ENCODE results near the gene ADGB. TPM values are rescaled to one million over a fixed set of nuclear protein-coding genes. Genes with fewer than 3 reads are reported as not detected.

Gene ADGB
- polyA plus RNA-seq, 2 of the 4 experiments (the other 2 are of a cell fraction): not detected

DNA sequence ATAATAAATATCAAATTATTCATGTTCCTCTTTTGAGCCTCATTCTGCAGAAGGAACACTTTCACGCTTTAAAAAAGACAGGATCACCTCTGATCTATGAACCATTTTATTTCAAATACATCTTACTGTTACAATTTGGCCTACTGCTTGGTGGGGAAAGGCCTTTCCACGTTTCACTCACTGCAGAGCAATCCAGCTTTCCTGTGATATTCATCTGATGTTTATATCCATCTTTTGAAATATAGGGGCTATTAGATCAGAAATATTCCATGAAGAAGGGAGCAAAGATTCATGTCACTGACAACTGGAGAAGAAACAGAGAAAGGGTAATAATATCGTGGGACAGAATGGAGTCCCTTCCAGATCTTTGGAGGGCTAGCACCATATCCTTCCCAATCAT is 262.9 kb downstream of the ADGB start:
- DNase-seq (ENCODE audit: low read depth in 1 of 2, low spot score in 1 of 2) (no peak), FAIRE-seq (no peak), ATAC-seq (no peak)
- H3K9me3 ChIP-seq: no peaks in the 10 kb centered on the region
- CTCF ChIA-PET: interaction anchor here (0.6 to 1.0 kb wide), 2 partner anchors 28 to 1319 kb away, joined by 3 read pairs; no protein-coding TSS in a partner anchor
- H3K4me1 ChIP-seq: peaks cover 6% of the 10 kb centered on the region
- POLR2A ChIA-PET: no interaction called here
- H3K27ac ChIP-seq: no peak overlapping the region
- no peak overlapping the region for H3K4me2 ChIP-seq
- WGBS (ENCODE audit: missing lambda C conversion rate): 50% methylated on average over 3 of the region's 3 CpGs
- H3K4me3 ChIP-seq: no peak overlapping the region
- TF ChIP-seq MAZ (IDR thresholded peaks at IDR 0.05; ENCODE audit: borderline replicate concordance, low read depth, low read length): no peak
- TF ChIP-seq RAD21 (conservative IDR thresholded peaks at IDR 0.05 in 1 of 2, IDR thresholded peaks at IDR 0.05 in 1 of 2): no peak
- no peak for TF ChIP-seq ZFP36 (IDR thresholded peaks at IDR 0.05; ENCODE audit: borderline replicate concordance, partially characterized antibody)
- TF ChIP-seq HEYL (CRISPR knock-in tag; IDR thresholded peaks at IDR 0.05): no peak
- no peak for TF ChIP-seq CEBPB (IDR thresholded peaks at IDR 0.05)
- TF ChIP-seq NFE2L2 (conservative IDR thresholded peaks at IDR 0.05; ENCODE audit: low read length): no peak
- no peak for TF ChIP-seq REST (IDR thresholded peaks at IDR 0.05)
- TF ChIP-seq EHF (CRISPR knock-in tag; IDR thresholded peaks at IDR 0.05): no peak
- TF ChIP-seq HDAC2 (IDR thresholded peaks at IDR 0.05): no peak
- TF ChIP-seq NPAS2 (CRISPR knock-in tag; IDR thresholded peaks at IDR 0.05; ENCODE audit: borderline replicate concordance): no peak
- no peak for TF ChIP-seq KDM1A (IDR thresholded peaks at IDR 0.05; ENCODE audit: low read depth)
- no peak for TF ChIP-seq EP300 (IDR thresholded peaks at IDR 0.05)
- TF ChIP-seq, protein P1, sequence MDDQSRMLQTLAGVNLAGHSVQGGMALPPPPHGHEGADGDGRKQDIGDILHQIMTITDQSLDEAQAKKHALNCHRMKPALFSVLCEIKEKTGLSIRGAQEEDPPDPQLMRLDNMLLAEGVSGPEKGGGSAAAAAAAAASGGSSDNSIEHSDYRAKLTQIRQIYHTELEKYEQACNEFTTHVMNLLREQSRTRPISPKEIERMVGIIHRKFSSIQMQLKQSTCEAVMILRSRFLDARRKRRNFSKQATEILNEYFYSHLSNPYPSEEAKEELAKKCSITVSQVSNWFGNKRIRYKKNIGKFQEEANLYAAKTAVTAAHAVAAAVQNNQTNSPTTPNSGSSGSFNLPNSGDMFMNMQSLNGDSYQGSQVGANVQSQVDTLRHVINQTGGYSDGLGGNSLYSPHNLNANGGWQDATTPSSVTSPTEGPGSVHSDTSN (IDR thresholded peaks at IDR 0.05): no peak

GRCh38 chr6:146862508-146862919 is 263.7 kb downstream of the ADGB start:
- 69% methylated on average over 4 of the region's 4 CpGs for WGBS (ENCODE audit: missing lambda C conversion rate)
- ChIA-PET POLR2A (no interaction called here), CTCF (interaction anchor here (0.6 kb wide), 2 partner anchors 27 to 433 kb away, joined by 3 read pairs; no protein-coding TSS in a partner anchor)
- Histone ChIP-seq H3K27ac (no peak overlapping the region), H3K4me3 (no peak overlapping the region), H3K4me1 (peaks cover 6% of the 10 kb centered on the region), H3K4me2 (no peak overlapping the region), H3K9me3 (no peaks in the 10 kb centered on the region)
- no peak for ATAC-seq
- DNase-seq (ENCODE audit: low read depth in 1 of 2, low spot score in 1 of 2): no peak
- FAIRE-seq: no peak
- TF ChIP-seq ZNF302 (CRISPR knock-in tag; IDR thresholded peaks at IDR 0.05) (no peak), POLR2AphosphoS2 (conservative IDR thresholded peaks at IDR 0.05; ENCODE audit: low read length) (no peak), KDM5A (IDR thresholded peaks at IDR 0.05) (no peak), HOXA7 (CRISPR knock-in tag; IDR thresholded peaks at IDR 0.05) (no peak), JUN (IDR thresholded peaks at IDR 0.05) (no peak), EHF (CRISPR knock-in tag; IDR thresholded peaks at IDR 0.05) (no peak), ZFP36 (IDR thresholded peaks at IDR 0.05; ENCODE audit: borderline replicate concordance, partially characterized antibody) (no peak)

- CTCF ChIA-PET: no interaction called here
- Histone ChIP-seq H3K4me2 (no peak overlapping the region), H3K4me3 (no peak overlapping the region), H3K4me1 (no peaks in the 10 kb centered on the region), H3K27ac (no peak overlapping the region), H3K9me3 (no peaks in the 10 kb centered on the region)
- no peak for TF ChIP-seq HOXA7 (CRISPR knock-in tag; IDR thresholded peaks at IDR 0.05)
- no peak for TF ChIP-seq HES2 (IDR thresholded peaks at IDR 0.05)
- TF ChIP-seq ZFP36 (IDR thresholded peaks at IDR 0.05; ENCODE audit: borderline replicate concordance, partially characterized antibody): no peak
- no peak for TF ChIP-seq KDM5A (IDR thresholded peaks at IDR 0.05)
- no peak for TF ChIP-seq HEYL (CRISPR knock-in tag; IDR thresholded peaks at IDR 0.05)
- TF ChIP-seq CBX2 (IDR thresholded peaks at IDR 0.05; ENCODE audit: borderline replicate concordance, low read depth): no peak
- no peak for TF ChIP-seq ZNF302 (CRISPR knock-in tag; IDR thresholded peaks at IDR 0.05)
- POLR2A ChIA-PET: no interaction called here
- ATAC-seq (no peak), FAIRE-seq (no peak), DNase-seq (ENCODE audit: low read depth in 1 of 2, low spot score in 1 of 2) (no peak)
- 55% methylated on average over 4 of the region's 4 CpGs for WGBS (ENCODE audit: missing lambda C conversion rate)
These were observed 265.5 kb downstream of the ADGB start for GRCh38 chr6:146864300-146864699.

Data from A549 (cell line).